Nephron progenitor cell (in vitro differentiated cells): Measurements from ENCODE around the gene LCP1.

Source experiments
- DNase-seq: peaks from one replicate; pipeline ENCODE4 v3.0.0; 2021
- H3K27ac Mint-ChIP-seq: 2 replicates; pipeline ENCODE4 v1.8.0; 2021; ENCODE audit warnings: mild to moderate bottlenecking, moderate library complexity, mixed read lengths
- H3K27me3 Mint-ChIP-seq: 2 replicates; pipeline ENCODE4 v1.8.0; 2021; ENCODE audit warnings: mild to moderate bottlenecking, low read depth, mixed read lengths; ENCODE audit not compliant: poor library complexity
- H3K36me3 Mint-ChIP-seq: 2 replicates; pipeline ENCODE4 v1.8.0; 2021; ENCODE audit warnings: low read depth, mixed read lengths
- H3K4me1 Mint-ChIP-seq: 2 replicates; pipeline ENCODE4 v1.8.0; 2021; ENCODE audit warnings: mixed read lengths
- H3K4me3 Mint-ChIP-seq: 2 replicates; pipeline ENCODE4 v1.8.0; 2021; ENCODE audit warnings: mild to moderate bottlenecking, moderate library complexity, mixed read lengths
- H3K9me3 Mint-ChIP-seq: 2 replicates; pipeline ENCODE4 v1.8.0; 2021; ENCODE audit warnings: mild to moderate bottlenecking, moderate library complexity, mixed read lengths
- TF ChIP-seq, protein P1 (sequence below): fragments of 200-600 bp; sonication (generic); IDR thresholded peaks from 2 replicates; pipeline ENCODE4 v1.5.0; 2021; ENCODE audit warnings: antibody characterized with exemption

LCP1 gene

DNA sequence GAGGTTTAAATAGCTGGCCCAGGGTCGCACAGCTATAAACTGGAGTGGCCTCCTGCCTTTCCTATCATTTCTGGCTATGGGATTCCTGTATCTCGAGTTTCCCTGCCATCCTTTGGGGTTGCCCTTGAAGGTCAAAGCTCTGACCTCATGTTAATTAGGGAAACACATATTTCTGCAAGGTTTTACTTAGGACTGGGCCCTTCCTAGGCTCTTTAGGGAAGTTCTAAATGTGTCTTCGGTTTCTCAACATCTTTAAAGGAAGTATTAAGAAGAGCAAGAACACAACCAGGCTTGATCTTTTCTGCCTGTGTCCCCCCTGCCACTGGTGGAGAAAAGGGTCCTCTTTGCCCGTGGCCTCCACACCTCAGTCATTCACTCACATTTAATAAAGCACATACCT, 10.8 kb downstream of the LCP1 start:
- Mint-ChIP-seq H3K36me3 (no peaks in the 10 kb centered on the region), H3K27me3 (peaks cover 4% of the 10 kb centered on the region), H3K4me1 (peaks cover 37% of the 10 kb centered on the region), H3K27ac (no peak overlapping the region), H3K9me3 (no peaks in the 10 kb centered on the region), H3K4me3 (no peak overlapping the region)
- no peak for DNase-seq
- TF ChIP-seq, protein P1, sequence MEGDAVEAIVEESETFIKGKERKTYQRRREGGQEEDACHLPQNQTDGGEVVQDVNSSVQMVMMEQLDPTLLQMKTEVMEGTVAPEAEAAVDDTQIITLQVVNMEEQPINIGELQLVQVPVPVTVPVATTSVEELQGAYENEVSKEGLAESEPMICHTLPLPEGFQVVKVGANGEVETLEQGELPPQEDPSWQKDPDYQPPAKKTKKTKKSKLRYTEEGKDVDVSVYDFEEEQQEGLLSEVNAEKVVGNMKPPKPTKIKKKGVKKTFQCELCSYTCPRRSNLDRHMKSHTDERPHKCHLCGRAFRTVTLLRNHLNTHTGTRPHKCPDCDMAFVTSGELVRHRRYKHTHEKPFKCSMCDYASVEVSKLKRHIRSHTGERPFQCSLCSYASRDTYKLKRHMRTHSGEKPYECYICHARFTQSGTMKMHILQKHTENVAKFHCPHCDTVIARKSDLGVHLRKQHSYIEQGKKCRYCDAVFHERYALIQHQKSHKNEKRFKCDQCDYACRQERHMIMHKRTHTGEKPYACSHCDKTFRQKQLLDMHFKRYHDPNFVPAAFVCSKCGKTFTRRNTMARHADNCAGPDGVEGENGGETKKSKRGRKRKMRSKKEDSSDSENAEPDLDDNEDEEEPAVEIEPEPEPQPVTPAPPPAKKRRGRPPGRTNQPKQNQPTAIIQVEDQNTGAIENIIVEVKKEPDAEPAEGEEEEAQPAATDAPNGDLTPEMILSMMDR: no peak

DNA sequence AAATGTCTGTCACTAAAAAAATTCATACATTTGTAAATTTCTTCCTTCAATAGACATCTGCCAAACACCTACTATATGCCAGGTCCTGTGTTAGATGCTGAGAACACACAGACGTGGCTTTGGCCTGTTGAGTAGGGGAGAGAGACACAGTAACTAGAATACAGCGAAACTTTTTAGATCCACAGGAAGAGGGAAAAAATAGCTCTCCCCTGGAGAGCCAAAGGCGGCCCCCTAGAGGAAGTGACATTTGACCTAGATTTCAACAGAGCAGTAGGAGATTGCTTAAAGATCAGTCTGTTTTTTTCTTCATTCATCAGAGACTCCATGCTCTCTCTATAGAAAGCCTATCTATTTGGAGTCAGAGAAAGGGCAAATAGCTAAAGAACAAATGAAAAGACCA, 11.3 kb downstream of the LCP1 start:
- no peak for DNase-seq
- Mint-ChIP-seq H3K27me3 (peaks cover 4% of the 10 kb centered on the region), H3K4me3 (no peak overlapping the region), H3K4me1 (peaks cover 37% of the 10 kb centered on the region), H3K27ac (no peak overlapping the region), H3K36me3 (no peaks in the 10 kb centered on the region), H3K9me3 (no peaks in the 10 kb centered on the region)
- TF ChIP-seq, protein P1: no peak

DNA sequence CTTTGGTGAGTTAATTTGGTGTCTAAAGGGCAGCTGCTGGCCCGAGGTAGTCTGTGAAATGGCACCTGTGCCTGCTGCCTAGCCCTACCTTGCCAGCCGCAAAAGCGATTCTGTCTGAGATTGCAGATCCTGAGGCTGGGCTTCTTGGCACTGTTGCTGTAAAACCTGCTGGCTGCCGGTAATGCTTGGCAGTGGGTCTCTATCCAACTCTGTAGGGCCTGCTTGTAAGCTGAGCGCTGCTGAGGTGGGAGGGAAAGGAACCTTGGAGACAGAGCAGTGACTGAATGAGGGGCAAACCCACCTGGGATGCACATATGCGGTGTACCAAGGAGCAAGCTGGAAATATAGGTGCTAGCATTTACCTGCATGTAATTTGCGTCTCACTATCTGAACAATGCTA, 11.7 kb downstream of the LCP1 start:
- H3K36me3 Mint-ChIP-seq: no peaks in the 10 kb centered on the region
- H3K4me1 Mint-ChIP-seq: peaks cover 37% of the 10 kb centered on the region
- no peak overlapping the region for H3K4me3 Mint-ChIP-seq
- H3K27ac Mint-ChIP-seq: no peak overlapping the region
- no peak for DNase-seq
- no peaks in the 10 kb centered on the region for H3K9me3 Mint-ChIP-seq
- TF ChIP-seq, protein P1: no peak
- peaks cover 4% of the 10 kb centered on the region for H3K27me3 Mint-ChIP-seq

DNA sequence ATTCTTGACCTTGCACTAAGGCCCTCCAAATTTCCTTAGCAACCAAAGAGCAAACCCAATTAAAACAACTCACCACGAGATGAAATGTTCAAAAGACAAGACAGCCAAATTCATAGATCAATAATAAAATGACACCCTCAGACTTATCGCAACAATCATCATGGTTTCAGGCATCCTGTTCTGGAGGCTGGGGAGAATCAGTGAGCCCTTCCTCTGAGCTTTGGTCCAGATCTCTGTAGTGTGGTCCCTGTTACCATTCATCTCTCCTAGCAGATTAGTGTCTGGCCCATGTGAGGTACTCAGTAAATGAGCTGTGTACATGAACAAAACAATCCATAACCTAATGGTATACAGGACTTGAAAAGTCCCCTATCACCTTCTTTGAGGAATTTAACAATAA, 12.2 kb downstream of the LCP1 start:
- H3K36me3 Mint-ChIP-seq: no peaks in the 10 kb centered on the region
- H3K9me3 Mint-ChIP-seq: no peaks in the 10 kb centered on the region
- TF ChIP-seq, protein P1: no peak
- DNase-seq: no peak
- H3K4me1 Mint-ChIP-seq: peaks cover 37% of the 10 kb centered on the region
- peaks cover 4% of the 10 kb centered on the region for H3K27me3 Mint-ChIP-seq
- H3K4me3 Mint-ChIP-seq: no peak overlapping the region
- no peak overlapping the region for H3K27ac Mint-ChIP-seq

DNA sequence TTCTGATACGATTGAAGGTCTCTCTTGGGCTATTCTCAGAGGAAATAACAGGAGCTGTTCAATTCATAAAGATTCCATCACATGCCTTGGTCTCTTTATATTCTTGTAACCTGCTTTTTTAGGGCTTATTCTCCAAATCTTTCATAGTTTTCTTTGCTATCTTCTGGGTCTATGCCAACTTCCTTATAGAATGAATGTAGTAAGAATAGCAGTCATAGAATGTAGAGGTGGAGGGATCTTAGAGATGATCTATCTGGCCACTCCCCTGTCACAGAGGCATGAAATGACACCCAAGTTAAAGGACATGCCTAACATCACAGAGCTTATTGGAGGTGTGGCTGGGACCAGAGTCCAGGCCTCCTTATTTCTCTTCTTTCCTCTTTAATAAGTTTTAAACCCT, 13.2 kb downstream of the LCP1 start:
- Mint-ChIP-seq H3K27ac (no peak overlapping the region), H3K36me3 (no peaks in the 10 kb centered on the region), H3K4me1 (peaks cover 37% of the 10 kb centered on the region), H3K27me3 (peaks cover under 1% of the 10 kb centered on the region), H3K9me3 (no peaks in the 10 kb centered on the region), H3K4me3 (no peak overlapping the region)
- DNase-seq: no peak
- TF ChIP-seq, protein P1: no peak

DNA sequence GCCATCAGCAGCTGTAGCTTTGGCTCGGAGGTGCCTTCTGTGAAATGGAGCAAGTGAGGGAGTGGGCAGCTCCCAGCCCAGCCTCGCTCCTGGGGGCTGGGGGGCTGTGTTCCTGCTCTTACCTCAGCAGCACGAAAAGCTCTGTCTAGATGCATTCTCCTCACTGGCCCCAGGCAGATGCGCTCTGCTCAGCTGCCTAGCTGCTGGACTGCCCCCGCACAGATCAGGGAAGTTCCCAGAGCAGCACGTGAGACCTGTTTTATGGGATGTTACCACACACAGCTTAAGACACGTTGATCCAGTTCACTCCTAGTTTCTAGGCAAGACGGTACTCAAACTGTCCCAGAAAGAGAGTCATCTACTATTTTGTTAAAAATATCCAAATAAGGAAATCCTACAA, 13.6 kb downstream of the LCP1 start:
- no peak overlapping the region for H3K27ac Mint-ChIP-seq
- H3K27me3 Mint-ChIP-seq: no peaks in the 10 kb centered on the region
- no peaks in the 10 kb centered on the region for H3K9me3 Mint-ChIP-seq
- peaks cover 37% of the 10 kb centered on the region for H3K4me1 Mint-ChIP-seq
- H3K4me3 Mint-ChIP-seq: no peak overlapping the region
- H3K36me3 Mint-ChIP-seq: no peaks in the 10 kb centered on the region
- TF ChIP-seq, protein P1: no peak
- peak; percentile 10 for DNase-seq
